Sigmoid colon (tissue), 3 donors: Measurements from ENCODE around the gene DEFB121.

ENCODE experiments used
- CTCF ChIP-seq, 4 experiments: fragments of 450-650 bp in 3 of 4; fragments of 200-600 bp in 1 of 4; IDR thresholded peaks; one replicate each; pipeline ENCODE4 v1.5.1; 2016 to 2019; ENCODE audit warnings: antibody characterized with exemption in 4 of 4, mild to moderate bottlenecking in 3 of 4, moderate library complexity in 2 of 4
- POLR2A ChIP-seq, 2 donors: fragments of 450-650 bp; IDR thresholded peaks; one replicate each; pipeline ENCODE4 v1.6.1; 2016; ENCODE audit warnings: antibody characterized with exemption in 2 of 2, mild to moderate bottlenecking in 2 of 2, moderate library complexity in 2 of 2

- no peak for TF ChIP-seq CTCF (IDR thresholded peaks at IDR 0.05)
- no peak for TF ChIP-seq POLR2A (IDR thresholded peaks at IDR 0.05)
Observed at GRCh38 chr20:31355981-31356380, 50.0 kb downstream of the DEFB121 start.
